NCI-H748 (cell line): ENCODE results near the gene PRR14.

Source experiments
- DNase-seq: peaks from one replicate; lab custom pipeline; 2025; ENCODE audit not compliant: unreplicated experiment; lab: John Stamatoyannopoulos, UW

PRR14 gene

DNA sequence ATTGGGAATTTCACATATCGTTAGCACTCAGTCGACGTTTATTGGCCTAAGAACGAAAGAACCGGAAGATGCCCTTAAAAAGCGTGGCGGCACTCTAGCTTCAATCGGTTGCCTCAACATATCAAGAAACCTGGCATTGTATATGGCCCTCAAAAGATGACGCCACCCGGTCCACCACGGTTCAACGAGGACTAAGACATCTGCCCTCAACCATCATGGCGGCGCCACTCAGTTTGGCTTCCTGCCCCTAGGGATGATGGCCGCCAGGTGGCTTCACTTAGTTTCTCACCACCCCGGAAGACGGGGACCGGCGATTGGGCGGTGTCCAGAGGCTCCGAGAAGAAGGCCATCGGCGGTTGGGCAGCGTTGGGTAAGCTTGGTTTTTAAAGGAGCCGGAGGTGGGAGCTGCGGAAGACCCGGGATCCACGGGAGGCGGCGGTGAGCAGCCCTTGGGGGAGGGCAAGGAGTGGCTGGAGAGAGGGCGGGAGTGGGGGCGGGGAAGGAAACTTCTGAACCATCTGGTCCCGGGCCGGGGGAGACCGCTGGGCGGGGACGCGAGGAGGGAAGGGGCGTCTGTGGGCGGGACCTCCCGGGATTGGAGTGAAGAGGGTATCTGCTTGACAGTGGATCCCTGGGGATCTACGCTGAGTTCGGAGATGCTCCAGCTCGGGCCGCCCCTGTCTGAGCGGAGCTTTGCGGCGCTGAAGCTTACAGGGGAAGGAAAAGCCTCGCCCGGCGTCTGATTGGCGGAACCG, at the start of gene PRR14:
Gene PRR14, plus strand, starts transcription at position 592 of the 755 bp plus-strand sequence. CDS start 686 bp downstream, outside the sequence.
- peak; percentile 98 for DNase-seq

DNA sequence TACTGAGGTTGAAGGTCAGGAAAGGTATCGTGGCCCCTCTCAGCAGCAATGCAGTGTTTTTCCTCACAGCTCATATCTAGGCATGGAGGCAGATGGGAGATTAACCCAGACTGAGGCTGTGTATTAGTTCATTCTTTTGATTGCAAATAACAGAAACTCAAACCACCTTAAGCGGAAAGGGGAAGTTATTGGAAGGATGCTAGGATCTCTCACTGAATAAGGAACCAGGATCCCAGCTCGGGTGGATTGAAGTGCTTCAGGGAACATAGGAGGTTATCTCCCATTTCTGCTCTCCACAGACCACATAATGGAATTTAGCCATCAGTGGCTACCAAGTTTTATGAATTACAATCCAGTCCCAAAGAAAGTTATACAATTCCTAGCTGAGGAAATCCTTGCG, 48.8 kb upstream of the PRR14 start:
- no peak for DNase-seq

DNA sequence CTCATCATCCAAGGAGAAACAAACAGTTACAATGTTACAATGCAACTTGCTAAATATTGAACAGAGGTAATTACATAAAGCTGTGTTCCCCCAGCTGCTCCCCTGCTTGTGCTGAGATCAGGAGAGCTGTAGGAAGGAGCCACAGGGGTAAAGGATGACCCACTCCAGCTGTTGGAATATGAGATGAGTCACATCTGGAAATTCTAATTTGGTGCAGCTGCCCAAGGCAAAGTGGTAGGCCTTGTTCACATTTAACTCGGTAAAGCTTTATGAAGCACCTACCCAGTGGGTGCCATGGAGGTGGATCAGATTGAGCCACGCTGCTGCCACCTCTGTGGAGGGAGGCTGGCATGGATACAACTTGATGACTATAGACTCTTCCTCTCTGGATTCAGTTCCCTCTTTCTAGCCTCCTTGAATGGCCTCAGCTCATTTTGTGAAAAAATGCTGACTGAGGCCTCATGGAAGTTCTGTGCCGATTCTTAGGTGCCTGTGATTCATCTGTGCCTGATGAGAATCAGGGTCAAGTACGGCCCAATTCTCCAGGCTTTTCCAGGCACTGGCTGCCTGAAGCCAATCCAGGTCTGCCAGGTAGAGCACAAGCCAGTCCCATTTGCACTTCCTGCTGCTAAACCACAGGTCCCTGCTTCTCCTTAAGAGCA, 48.0 kb upstream of the PRR14 start:
- DNase-seq = no peak

DNA sequence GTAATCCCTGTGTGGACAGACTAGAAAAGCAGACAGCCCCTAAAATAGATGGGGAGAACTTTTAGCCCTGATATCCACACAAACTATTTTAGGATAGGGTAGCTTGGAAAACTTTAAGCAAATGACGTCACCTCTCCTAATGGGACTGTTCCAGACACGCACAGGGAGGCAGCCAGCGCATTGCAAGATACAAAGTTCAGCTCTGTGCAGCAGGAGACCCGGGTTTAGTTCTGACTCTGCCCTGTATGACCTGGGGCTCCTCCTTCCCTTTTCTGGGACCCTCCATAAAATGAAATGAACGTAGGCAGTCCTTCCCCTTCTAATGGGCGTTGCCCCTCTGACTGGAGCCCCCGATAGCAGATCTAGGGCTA, 46.8 kb upstream of the PRR14 start:
- no peak for DNase-seq

DNA sequence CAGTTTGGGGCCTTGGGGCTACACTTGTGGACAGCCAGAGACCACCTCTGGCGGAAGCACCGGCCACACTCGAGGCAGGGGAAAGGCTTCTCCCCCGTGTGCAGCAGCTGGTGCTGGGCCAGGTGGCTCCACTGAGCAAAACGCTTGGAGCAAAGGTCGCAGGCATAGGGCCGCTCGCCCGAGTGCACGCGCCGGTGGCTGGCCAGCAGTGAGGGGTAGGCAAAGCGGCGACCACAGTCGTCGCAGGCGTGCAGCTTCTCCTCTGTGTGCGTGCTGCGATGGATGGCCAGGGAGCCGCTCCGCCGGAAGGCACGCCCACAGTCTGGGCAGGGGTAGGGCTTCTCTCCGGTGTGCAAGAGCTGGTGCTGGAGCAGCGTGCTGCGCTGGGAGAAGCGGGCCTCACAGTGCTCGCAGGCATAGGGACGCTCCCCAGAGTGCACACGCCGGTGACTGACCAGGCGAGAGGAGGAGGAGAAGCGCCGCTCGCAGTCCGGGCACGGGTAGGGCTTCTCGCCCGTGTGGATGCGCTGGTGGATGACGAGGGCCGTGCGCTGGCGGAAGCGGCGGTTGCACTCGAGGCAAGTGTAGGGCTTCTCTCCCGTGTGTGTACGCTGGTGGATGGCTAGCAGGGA, 46.3 kb upstream of the PRR14 start:
- DNase-seq = no peak

DNA sequence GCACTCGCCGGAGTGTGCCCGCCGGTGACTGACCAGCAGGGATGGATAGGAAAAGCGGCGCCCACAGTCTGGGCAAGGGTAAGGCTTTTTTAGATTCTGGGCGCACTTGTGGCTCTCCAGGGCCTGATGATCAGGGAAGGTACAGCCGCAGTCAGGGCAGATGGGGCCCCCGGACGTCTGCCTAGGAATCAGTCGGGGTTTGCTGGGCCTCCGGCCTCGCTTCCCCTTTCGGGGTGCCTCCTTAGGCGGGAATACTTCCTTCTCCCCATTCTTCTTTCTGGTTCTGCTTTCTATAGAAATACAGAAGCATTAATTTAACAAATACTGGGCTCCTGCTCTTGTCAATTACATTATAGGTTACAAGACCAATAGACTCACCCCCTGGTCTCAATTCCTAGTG, 45.6 kb upstream of the PRR14 start:
- DNase-seq = no peak

DNA sequence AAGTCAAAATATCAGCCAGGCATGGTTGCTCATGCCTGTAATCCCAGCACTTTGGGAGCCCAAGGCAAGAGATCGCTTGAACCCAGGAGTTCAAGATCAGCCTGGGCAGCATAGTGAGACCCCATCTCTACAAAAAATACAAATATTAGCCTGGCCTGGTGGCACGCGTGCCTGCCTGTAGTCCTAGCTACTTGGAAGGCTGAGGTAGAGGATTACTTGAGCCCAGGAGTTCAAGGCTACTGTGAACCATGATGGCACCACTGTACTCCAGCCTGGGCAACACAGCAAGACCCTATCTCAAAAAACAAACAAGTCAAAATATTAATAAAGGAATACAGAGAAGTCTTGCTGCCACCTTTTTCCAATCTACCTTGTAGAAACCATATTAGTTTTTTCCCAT, 44.8 kb upstream of the PRR14 start:
- DNase-seq = no peak

DNA sequence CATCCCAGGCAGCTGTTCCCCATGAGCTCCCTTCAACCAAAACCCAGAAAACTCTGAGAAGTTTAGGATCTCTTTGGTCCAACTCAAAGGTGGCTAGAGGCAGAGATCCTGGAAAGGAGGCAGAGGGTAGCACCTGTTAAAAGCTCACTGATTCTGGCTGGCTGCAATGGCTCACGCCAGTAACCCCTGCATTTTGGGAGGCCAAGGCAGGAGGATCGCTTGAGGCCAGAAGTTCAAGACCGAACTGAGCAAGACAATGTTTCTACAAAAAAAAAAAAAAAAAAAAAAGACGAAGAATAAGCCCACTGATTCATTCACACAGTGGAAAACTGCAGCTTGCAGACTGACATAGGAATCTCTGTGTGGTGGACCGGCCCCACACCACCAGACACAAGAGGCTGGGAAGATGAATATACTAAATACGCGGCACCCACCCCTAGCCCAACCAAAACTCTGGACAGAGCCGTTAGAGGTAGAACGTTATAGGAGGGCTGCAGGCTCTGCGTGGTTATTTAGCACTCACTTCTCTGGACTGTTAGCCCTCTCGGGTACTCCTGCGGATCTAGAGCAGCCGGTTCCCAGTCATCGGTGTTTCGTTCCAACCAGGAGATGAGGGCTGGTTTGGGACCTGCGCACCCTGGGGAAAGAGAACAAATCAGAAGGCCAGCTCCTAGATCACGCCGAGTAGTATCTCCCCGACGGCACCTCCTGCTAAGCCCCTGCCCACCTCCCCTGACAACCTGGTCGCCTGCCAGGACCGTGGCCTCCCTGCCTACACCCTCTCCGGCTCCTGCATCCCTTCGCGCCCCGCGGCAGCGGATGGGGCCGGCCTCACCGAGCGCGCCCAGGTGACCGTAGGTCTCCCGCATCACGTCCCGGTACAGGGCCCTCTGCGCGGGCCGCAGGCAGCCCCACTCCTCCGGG, 41.5 kb upstream of the PRR14 start:
- peak; percentile 47 for DNase-seq

DNA sequence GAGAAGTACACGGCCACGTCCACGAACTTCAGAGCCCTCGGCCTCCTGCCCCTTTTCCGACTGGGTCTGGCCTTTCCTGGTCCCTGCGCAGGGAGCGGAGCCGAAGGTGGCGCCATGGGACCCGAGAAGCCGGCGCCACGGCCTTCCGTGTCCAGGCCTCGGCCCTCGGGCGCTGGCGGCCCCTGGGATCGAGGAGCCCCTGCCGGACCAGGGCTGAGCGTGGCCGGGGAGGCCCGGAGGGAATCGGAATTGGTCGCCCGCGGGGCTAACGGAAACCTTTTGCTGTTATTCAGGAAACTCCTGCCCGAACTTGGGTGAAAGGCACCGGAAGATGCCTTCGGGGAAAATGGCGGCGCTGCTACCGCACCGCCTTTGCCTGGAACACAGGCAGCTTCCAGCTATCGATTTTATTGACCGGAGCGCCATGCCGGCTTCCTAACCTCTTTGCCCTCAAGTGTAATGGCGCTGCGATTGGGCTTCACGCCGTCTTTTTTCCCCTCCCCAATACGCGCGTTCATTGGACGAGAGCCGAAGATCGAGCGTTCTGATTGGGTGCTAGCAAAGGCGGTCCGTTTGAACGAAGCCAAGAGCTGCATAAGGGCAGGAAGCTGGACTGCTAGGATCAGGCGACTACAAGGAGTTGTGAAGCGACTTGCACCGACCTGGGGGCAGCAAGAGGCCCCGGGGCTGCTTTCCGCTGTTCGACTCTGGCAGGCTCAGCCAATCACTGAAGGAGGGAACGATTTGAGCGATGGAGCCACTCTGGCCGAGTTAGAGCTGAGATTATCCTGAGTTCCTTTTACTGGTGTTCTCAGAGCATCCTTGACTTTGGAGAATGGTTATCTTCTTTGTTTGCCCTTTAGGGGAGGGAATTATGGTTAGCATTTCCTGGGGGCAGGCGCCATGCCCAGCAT, 40.6 kb upstream of the PRR14 start, which contains the start of gene ZNF689:
Gene ZNF689, minus strand, starts transcription at position 464 of the 914 bp plus-strand sequence. Its CDS starts 348 bp downstream, at position 116.
- DNase-seq = peak; percentile 95

DNA sequence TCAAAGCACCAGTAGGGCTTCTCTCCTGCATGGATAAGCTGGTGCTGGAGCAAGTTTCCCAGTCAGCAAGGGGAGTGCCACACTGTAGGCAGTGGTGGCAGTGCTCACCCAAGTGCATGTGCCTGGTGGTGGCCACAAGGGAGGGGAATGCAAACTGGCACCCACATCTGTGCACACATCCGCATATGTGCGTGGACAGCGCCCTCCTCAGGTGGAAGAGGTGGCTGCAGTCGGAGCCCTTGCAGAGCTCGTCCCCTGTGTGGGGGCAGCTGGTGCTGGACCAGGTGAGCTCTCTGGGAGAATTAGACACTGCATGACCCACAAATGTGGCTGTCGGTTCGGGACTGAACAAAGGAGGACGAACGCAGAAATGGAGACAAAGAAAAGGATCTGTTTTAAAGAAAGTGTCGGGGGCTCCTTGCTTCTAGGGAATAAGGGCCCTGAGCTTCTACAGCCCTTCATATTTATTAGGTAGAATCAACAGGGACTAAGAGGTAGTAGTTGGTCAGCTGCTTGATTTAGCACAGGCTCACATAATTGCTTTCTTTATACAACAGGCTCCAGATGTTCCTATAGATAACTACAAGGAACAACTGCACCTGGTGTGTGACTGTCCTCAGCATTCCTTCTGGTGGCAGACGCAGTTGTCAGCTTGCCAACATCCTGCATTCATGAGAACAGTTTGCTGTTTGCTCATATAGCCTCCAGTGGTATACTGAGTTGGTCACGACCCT, 35.2 kb upstream of the PRR14 start:
- DNase-seq = peak; percentile 84

DNA sequence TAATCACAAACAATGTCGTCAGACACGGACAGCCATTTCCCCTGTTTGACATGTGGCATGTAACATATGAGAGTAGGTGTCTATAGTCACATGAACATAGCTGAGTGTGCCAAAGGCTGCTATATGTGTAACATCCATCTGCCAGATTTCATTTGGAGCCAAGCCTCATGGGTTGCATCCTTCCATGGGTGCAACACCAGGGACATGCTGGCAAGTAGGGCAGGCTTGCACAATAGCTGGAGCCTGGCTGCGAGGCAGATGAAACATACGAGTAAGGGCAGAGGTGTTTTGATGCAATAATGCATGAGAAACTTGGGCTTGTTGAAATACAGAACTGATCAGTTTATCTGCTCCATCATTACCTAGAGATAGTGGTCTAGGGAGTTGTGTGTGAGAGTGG, 31.6 kb upstream of the PRR14 start:
- DNase-seq = no peak

DNA sequence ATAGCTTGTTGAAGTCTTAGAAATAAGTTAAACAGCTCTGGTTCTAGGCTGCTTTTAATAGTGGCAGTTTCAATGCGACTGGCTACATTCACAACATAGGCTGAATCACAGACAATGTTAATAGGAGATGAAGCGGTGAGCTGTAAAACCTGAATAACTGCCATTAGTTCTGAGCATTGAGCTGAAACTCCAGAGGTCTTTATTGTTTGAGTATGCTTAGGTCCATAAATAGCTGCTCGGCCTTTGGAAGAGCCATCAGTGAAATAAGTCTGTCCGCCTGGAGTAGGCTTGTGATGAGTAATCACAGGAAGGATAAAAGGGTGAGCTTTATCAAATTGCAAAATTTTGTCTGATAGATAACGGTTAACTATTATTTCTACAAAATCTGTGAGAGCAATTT, 31.1 kb upstream of the PRR14 start:
- no peak for DNase-seq

DNA sequence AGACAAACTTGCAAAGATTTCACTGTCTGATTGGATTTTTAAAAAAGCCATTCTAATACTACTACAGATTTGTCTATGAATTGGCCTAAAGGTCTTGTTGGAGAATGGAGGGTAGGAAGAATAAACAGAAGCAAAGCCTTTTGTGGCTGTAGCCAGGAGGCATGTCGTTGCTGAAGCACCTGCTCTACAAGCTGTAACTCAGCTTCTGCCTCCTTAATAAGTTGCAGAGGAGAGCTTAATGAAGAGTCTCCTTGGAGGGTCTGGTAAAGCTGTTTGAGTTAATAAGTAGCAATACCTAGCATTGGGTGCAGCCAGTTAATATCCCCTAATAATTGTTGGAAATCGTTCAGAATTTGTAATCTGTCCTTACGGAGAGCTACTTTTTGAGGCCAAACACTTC, 30.6 kb upstream of the PRR14 start:
- no peak for DNase-seq

DNA sequence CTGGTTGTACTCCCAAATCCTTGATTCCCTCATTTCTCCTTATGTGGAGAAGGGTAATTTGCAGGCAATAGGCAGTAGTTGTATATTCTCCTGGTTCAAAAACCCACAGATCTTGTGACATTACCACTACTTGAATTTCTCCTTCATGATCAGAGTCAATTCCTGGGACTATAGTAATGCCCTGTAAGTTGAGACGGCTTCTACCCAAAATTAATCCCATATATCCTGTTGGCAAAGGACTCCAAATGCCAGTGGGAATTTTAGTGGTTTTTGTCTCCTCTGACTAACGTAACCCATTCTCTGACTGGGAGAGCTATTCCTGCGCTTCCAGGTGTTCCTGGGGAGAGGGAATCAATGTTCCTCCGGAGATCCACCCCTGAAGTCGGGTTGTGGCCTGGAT, 29.0 kb upstream of the PRR14 start:
- DNase-seq = no peak

DNA sequence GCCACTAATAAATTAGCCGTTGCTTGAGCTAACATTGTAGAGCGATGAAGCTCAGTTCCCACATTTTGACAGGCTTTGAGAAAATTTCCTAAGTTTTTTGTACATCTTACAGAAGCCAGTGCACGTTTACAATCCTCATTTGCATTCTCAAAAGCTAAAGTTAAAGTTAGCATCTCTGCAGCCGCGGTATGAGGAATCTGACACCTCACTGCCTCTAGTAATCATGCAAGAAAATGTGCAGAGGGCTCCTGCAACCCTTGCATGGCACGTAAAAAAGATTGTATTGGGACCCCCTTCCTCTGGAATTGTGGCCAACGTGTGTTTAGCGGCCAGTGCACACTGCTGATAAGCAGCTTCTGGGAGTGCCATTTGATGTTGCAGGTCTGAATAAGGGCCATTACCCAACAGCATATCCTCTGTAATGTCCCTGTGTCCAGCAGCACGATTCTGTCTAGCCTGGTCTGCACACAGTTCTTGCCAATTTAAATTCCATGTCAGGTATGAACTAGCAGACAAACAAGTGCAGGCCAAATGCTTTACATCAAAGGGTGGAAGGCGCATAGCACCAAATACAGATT, 28.2 kb upstream of the PRR14 start:
- no peak for DNase-seq

DNA sequence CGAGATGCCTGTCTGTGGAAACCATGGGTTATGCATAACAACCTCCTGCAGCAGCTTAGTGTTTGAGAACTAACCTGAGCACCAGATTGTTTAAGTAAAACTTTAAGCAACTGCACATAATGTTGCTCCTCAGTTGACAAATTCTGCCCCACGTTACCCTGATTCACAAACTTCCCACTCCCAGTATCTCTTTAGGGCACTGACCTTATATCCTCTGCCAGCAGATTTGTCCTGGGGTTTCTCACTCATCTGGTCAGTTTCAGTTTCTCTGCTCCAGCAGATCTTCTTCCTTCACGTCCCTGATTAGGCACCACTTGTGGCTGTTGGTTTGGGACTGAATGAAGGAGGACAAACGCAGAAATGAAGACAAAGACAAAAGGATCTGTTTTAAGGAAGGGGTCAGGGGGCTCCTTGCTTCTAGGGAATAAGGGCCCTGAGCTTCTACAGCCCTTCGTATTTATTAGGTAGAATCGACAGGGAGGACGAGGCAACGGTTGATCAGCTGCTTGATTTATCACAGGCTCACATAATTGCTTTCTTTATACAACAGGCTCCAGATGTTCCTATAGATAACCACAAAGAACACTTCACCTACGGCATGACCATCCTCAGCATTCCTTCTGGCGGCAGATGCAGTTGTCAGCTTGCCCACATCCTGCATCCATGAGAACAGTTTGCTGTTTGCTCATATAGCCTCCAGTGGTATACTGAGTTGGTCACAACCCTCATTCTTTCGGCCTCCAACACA, 27.1 kb upstream of the PRR14 start:
- no peak for DNase-seq

DNA sequence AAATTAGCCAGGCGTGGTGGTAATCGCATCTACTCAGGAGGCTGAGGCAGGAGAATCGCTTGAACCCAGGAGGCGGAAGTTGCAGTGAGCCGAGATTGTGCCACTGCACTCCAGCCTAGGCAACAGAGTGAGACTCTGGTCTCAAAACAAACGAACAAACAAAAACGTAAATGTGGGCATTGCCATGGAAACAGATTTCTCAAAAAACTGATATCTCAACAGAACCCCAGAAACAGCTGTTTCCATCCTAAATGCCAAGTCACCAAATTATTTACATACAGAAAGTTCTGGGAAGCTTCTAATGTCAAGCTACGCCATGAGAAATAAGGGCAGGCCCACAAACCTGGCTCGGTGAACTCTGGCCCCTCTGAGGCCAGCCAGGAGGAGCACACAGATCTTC, 24.5 kb upstream of the PRR14 start:
- no peak for DNase-seq
